HG03280 (cell line): ENCODE measurements around the gene KRT32.

Source experiments
- ATAC-seq: cut with Tn5 transposase; IDR thresholded peaks from one replicate; pipeline ENCODE4 v1.9.1; 2021; ENCODE audit warnings: mild to moderate bottlenecking, moderate library complexity; ENCODE audit not compliant: unreplicated experiment

Gene KRT32

GRCh38 chr17:41467561-41467960 lies 375 bp upstream of the KRT32 start:
- ATAC-seq: no peak

GRCh38 chr17:41464682-41465081 lies 2.5 kb downstream of the KRT32 start:
- ATAC-seq: no peak

GRCh38 chr17:41464173-41464572 lies 3.0 kb downstream of the KRT32 start:
- ATAC-seq: no peak

- no peak for ATAC-seq
Measured at GRCh38 chr17:41463746-41464145, 3.4 kb downstream of the KRT32 start.

GRCh38 chr17:41462705-41463104 lies 4.5 kb downstream of the KRT32 start:
- no peak for ATAC-seq

GRCh38 chr17:41457676-41458075 lies 9.5 kb downstream of the KRT32 start:
- ATAC-seq: no peak

GRCh38 chr17:41456204-41456603 lies 11.0 kb downstream of the KRT32 start:
- no peak for ATAC-seq

GRCh38 chr17:41455236-41455635 lies 11.9 kb downstream of the KRT32 start:
- ATAC-seq: no peak

GRCh38 chr17:41453066-41453465 lies 14.1 kb downstream of the KRT32 start:
- ATAC-seq: no peak

- no peak for ATAC-seq
Measured at GRCh38 chr17:41452281-41452680, 14.9 kb downstream of the KRT32 start.

GRCh38 chr17:41451154-41451728 lies 15.9 kb downstream of the KRT32 start:
- no peak for ATAC-seq

- ATAC-seq: no peak
Measured at GRCh38 chr17:41449008-41449407, 18.2 kb downstream of the KRT32 start.

- no peak for ATAC-seq
Measured at GRCh38 chr17:41448506-41448905, 18.7 kb downstream of the KRT32 start.

GRCh38 chr17:41446806-41447205 lies 20.4 kb downstream of the KRT32 start:
- no peak for ATAC-seq

- no peak for ATAC-seq
Measured at GRCh38 chr17:41444640-41445039, 22.5 kb downstream of the KRT32 start.

- ATAC-seq: no peak
Measured at GRCh38 chr17:41444186-41444585, 23.0 kb downstream of the KRT32 start.

- ATAC-seq: no peak
Measured at GRCh38 chr17:41442739-41443138, 24.4 kb downstream of the KRT32 start.

- no peak for ATAC-seq
Measured at GRCh38 chr17:41440531-41441033, 26.6 kb downstream of the KRT32 start, which contains the start of gene KRT38. TSS of gene KRT38 (minus strand) at chr17:41440983. CDS start at chr17:41440921, 62 bp downstream.

- ATAC-seq: no peak
Measured at GRCh38 chr17:41439375-41439774, 27.8 kb downstream of the KRT32 start.

- ATAC-seq: no peak
Measured at GRCh38 chr17:41437769-41438168, 29.4 kb downstream of the KRT32 start.

- ATAC-seq: no peak
Measured at GRCh38 chr17:41437254-41437653, 29.9 kb downstream of the KRT32 start.

GRCh38 chr17:41434415-41434814 lies 32.8 kb downstream of the KRT32 start:
- no peak for ATAC-seq

GRCh38 chr17:41434005-41434404 lies 33.2 kb downstream of the KRT32 start:
- no peak for ATAC-seq
